ENCODE results near the gene LRRC74B. TPM values are rescaled to one million over a fixed set of nuclear protein-coding genes. Genes with fewer than 3 reads are reported as not detected.
"Not testable (repeated sequence)": the region's sequence is repeated elsewhere in the genome, so short reads cannot be mapped to it uniquely, and the experiment has no call there.

LRRC74B gene
- total RNA-seq, 1 experiment from 2014 or later: not detected

GRCh38 chr22:21000207-21000986, 45.3 kb upstream of the LRRC74B start:
- intact Hi-C loops (cut with micrococcal nuclease; ENCODE audit: unreplicated experiment): no loop called here
- peak overlapping the region; percentile 63 for H3K27ac Mint-ChIP-seq (ENCODE audit: unreplicated experiment)
- TF ChIP-seq CTCF (IDR thresholded peaks at IDR 0.05; ENCODE audit: unreplicated experiment): no peak
- CTCF ChIA-PET: no interaction called here
- DNase-seq: no peak
- peak overlapping the region; percentile 97 for H3K4me3 Mint-ChIP-seq (ENCODE audit: low read depth, unreplicated experiment)
- BruUV-seq (replicated peaks): no TSS peak
- no peaks in the 10 kb centered on the region for H3K27me3 Mint-ChIP-seq (ENCODE audit: unreplicated experiment)
- no peaks in the 10 kb centered on the region for H3K9me3 Mint-ChIP-seq (ENCODE audit: low read depth, unreplicated experiment)
- H3K36me3 Mint-ChIP-seq (ENCODE audit: insufficient read depth, unreplicated experiment): peaks cover 73% of the 10 kb centered on the region
- H3K4me1 Mint-ChIP-seq (ENCODE audit: low read depth, unreplicated experiment): peaks cover 9% of the 10 kb centered on the region

GRCh38 chr22:21000987-21001600, 44.7 kb upstream of the LRRC74B start:
- Mint-ChIP-seq H3K27me3 (ENCODE audit: unreplicated experiment) (no peaks in the 10 kb centered on the region), H3K27ac (ENCODE audit: unreplicated experiment) (peak overlapping the region; percentile 63), H3K4me3 (ENCODE audit: low read depth, unreplicated experiment) (peak overlapping the region; percentile 97), H3K4me1 (ENCODE audit: low read depth, unreplicated experiment) (peaks cover 9% of the 10 kb centered on the region), H3K36me3 (ENCODE audit: insufficient read depth, unreplicated experiment) (peaks cover 70% of the 10 kb centered on the region), H3K9me3 (ENCODE audit: low read depth, unreplicated experiment) (no peaks in the 10 kb centered on the region)
- intact Hi-C loops (cut with micrococcal nuclease; ENCODE audit: unreplicated experiment): no loop called here
- BruUV-seq (replicated peaks): no TSS peak
- no peak for DNase-seq
- TF ChIP-seq CTCF (IDR thresholded peaks at IDR 0.05; ENCODE audit: unreplicated experiment): no peak
- CTCF ChIA-PET: no interaction called here

GRCh38 chr22:21001601-21002325, 44.0 kb upstream of the LRRC74B start, which contains the start of gene THAP7:
THAP7 (minus strand) TSS chr22:21002118; CDS start chr22:21001911, 207 bp downstream.
- intact Hi-C loops (cut with micrococcal nuclease; ENCODE audit: unreplicated experiment): no loop called here
- Mint-ChIP-seq H3K36me3 (ENCODE audit: insufficient read depth, unreplicated experiment) (peaks cover 64% of the 10 kb centered on the region), H3K9me3 (ENCODE audit: low read depth, unreplicated experiment) (no peaks in the 10 kb centered on the region), H3K4me3 (ENCODE audit: low read depth, unreplicated experiment) (peak within 1 kb of the TSS; percentile 97), H3K27me3 (ENCODE audit: unreplicated experiment) (no peaks in the 10 kb centered on the region), H3K27ac (ENCODE audit: unreplicated experiment) (peak within 1 kb of the TSS; percentile 63), H3K4me1 (ENCODE audit: low read depth, unreplicated experiment) (peaks cover 9% of the 10 kb centered on the region)
- BruUV-seq (replicated peaks): TSS peak; percentile 73
- CTCF ChIA-PET: interaction anchor here (0.6 to 0.9 kb wide), 3 partner anchors 43 to 116 kb away, joined by 3 to 4 read pairs (median 4); no protein-coding TSS in a partner anchor
- DNase-seq: peak; percentile 96
- no peak for TF ChIP-seq CTCF (IDR thresholded peaks at IDR 0.05; ENCODE audit: unreplicated experiment)

DNA sequence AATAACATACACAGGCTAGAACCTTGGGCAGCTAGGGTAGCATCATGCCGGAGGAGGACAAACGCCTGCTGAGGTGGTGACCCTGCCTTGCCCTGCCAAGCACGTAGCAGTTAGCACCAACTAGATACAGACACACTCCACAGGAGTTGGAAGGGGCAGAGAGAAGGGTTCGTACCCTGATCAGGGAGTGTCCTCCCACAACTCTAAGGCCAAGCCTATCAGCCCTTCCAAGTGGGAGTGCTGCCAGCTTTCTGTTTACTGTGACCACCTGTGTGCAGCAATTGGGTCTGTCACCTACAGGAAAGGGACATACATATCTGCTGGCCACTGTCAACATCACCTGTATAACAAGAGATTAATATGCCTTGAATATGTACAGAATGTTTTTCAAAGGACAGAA, 42.0 kb upstream of the LRRC74B start:
- no peak overlapping the region for H3K4me3 Mint-ChIP-seq (ENCODE audit: low read depth, unreplicated experiment)
- H3K9me3 Mint-ChIP-seq (ENCODE audit: low read depth, unreplicated experiment): no peaks in the 10 kb centered on the region
- H3K27ac Mint-ChIP-seq (ENCODE audit: unreplicated experiment): no peak overlapping the region
- CTCF ChIA-PET: interaction anchor here (1.6 kb wide), 1 partner anchor 22 kb away, joined by 3 read pairs; the partner anchor contains the start of gene LZTR1
- no TSS peak for BruUV-seq (replicated peaks)
- peaks cover 46% of the 10 kb centered on the region for H3K36me3 Mint-ChIP-seq (ENCODE audit: insufficient read depth, unreplicated experiment)
- no peak for DNase-seq
- no peaks in the 10 kb centered on the region for H3K27me3 Mint-ChIP-seq (ENCODE audit: unreplicated experiment)
- intact Hi-C loops (cut with micrococcal nuclease; ENCODE audit: unreplicated experiment): no loop called here
- peaks cover 9% of the 10 kb centered on the region for H3K4me1 Mint-ChIP-seq (ENCODE audit: low read depth, unreplicated experiment)
- no peak for TF ChIP-seq CTCF (IDR thresholded peaks at IDR 0.05; ENCODE audit: unreplicated experiment)

DNA sequence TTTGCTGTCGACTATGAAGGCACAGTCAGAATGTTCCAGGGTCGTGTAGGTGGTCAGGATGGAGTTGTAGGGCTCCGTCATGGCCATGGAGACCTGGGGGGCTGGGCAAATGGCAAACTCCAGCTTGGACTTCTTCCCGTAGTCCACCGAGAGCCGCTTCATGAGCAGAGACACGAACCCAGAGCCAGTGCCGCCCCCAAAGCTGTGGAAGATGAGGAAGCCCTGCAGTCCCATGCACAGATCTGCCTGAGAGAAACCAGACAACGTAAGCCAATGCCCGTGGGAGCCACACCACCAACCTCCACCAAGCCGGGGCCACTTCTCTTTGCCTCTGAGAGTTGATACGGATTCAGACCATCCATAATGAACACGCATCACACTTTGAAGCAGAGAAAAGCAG, 36.5 kb upstream of the LRRC74B start:
- H3K9me3 Mint-ChIP-seq (ENCODE audit: low read depth, unreplicated experiment); CTCF ChIA-PET; DNase-seq; H3K4me3 Mint-ChIP-seq (ENCODE audit: low read depth, unreplicated experiment); H3K27me3 Mint-ChIP-seq (ENCODE audit: unreplicated experiment); intact Hi-C loops (cut with micrococcal nuclease; ENCODE audit: unreplicated experiment); H3K27ac Mint-ChIP-seq (ENCODE audit: unreplicated experiment); H3K4me1 Mint-ChIP-seq (ENCODE audit: low read depth, unreplicated experiment); H3K36me3 Mint-ChIP-seq (ENCODE audit: insufficient read depth, unreplicated experiment); BruUV-seq (replicated peaks): not testable (repeated sequence)

Measured in Calu3 (cell line).